Activated CD4-positive, alpha-beta T cell treated with anti-CD3 and anti-CD28 coated beads, Interleukin-2, amount 50 U/mL, for 24 hours (primary cell): ENCODE measurements around the gene ESYT2.
"Not testable (repeated sequence)": the region's sequence is repeated elsewhere in the genome, so short reads cannot be mapped to it uniquely, and the experiment has no call there.

Experiments
- DNase-seq, 2 donors: peaks; one replicate each; pipeline ENCODE4 v3.0.0-alpha.2; 2020; ENCODE audit warnings: low read depth in 1 of 2, low spot score in 1 of 2

The ESYT2 gene, protein sequence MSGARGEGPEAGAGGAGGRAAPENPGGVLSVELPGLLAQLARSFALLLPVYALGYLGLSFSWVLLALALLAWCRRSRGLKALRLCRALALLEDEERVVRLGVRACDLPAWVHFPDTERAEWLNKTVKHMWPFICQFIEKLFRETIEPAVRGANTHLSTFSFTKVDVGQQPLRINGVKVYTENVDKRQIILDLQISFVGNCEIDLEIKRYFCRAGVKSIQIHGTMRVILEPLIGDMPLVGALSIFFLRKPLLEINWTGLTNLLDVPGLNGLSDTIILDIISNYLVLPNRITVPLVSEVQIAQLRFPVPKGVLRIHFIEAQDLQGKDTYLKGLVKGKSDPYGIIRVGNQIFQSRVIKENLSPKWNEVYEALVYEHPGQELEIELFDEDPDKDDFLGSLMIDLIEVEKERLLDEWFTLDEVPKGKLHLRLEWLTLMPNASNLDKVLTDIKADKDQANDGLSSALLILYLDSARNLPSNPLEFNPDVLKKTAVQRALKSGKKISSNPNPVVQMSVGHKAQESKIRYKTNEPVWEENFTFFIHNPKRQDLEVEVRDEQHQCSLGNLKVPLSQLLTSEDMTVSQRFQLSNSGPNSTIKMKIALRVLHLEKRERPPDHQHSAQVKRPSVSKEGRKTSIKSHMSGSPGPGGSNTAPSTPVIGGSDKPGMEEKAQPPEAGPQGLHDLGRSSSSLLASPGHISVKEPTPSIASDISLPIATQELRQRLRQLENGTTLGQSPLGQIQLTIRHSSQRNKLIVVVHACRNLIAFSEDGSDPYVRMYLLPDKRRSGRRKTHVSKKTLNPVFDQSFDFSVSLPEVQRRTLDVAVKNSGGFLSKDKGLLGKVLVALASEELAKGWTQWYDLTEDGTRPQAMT

DNA sequence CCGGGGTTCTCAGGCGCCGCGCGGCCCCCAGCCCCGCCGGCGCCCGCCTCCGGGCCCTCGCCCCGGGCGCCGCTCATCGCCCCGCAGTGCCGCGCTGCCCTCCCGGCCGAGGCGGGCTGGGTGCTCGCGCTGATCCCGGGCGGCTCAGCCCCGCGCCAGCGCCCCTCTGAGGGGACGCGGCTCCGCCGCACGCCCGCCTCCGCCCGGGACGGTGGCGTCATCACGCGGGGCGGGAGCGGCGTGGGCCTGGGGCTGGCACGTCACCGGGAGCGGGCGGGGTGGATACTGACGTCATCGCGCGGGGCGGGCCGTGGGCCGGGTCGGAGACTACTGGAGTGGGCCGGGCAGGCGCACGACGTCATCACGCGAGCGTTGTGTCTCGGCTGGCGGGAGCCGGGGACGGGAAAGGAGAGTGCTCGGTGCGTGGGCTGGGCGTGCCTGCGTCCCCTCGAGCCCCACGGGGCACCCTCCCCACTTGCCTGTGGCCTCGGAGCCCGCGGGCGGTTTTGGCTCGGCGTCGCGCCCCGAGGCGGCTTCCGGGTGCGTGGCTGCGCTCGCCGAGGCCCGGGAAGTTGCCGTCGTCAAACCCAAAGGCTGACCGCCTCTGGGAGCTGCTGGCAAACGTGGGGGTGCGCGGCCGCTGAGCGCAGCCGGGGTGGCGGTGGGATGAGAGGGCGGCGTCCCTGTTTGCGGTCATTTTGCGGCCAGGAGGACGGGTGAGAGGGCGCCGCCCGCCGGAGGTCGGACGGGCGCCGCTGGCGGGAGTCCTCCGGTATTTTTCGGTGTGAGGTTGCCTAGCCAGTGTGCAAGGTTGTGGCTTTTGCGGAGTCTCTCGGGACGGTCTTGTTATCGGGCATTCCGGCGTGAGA is at the start of gene ESYT2:
TSS of gene ESYT2 (minus strand) at position 168 of the 869 bp plus-strand sequence. CDS start at position 77, 91 bp downstream.
- peak; percentile 99 for DNase-seq

DNA sequence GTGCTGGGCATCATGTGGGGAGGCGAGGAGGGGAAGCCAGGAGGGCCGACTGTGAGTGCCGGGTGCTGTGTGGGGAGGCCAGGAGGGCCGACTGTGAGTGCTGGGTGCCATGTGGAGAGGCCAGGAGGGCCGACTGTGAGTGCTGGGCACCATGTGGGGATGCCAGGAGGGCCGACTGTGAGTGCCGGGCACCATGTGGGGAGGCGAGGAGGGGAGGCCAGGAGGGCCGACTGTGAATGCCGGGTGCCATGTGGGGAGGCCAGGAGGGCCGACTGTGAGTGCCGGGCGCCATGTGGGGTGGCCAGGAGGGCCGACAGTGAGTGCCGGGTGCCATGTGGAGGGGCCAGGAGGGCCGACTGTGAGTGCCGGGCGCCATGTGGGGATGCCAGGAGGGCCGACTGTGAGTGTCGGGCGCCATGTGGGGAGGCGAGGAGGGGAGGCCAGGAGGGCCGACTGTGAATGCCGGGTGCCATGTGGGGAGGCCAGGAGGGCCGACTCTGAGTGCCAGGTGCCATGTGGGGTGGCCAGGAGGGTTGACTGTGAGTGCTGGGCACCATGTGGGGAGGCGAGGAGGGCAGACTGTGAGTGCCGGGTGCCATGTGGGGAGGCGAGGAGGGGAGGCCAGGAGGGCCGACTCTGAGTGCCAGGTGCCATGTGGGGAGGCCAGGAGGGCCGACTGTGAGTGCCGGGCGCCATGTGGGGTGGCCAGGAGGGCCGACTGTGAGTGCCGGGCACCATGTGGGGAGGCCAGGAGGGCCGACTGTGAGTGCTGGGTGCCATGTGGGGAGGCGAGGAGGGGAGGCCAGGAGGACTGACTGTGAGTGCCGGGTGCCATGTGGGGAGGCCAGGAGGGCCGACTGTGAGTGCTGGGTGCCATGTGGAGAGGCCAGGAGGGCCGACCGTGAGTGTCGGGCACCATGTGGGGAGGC is 49.1 kb upstream of the ESYT2 start:
- DNase-seq: not testable (repeated sequence)

DNA sequence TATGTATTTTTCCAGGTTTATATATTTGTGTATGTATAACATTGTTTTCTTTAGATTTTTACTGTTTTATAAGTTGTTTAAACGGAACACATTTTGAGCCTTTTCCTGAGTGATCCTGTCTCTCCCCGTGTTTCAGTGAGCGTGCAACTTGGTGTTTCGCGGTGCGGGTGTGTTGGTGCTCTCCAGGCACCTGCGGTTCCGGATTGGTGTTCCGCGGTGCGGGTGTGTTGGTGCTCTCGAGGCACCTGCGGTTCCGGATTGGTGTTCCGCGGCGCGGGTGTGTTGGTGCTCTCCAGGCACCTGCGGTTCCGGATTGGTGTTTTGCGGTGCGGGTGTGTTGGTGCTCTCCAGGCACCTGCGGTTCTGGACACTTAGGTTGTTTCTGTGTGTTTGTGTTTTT is 47.7 kb upstream of the ESYT2 start:
- DNase-seq: no peak

DNA sequence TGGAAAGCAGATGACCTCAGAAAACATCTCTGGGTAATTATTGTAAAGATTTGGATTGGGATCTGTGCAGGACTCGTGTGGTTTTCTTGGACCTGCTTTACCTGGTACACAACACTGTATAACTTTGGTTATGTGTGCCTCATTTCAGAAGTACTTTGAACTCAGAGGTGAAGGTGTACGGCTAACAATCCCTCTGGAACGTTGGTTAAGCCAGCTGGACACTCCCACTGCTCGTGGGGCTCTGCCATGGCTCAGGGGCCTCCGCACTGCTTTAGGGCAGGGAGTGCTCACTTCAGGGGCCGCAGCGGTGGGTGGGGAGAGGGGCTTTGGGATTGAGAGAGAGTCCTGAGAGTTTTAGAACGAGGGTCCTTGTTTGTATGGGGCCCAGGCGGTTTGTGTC is 40.6 kb upstream of the ESYT2 start:
- no peak for DNase-seq

DNA sequence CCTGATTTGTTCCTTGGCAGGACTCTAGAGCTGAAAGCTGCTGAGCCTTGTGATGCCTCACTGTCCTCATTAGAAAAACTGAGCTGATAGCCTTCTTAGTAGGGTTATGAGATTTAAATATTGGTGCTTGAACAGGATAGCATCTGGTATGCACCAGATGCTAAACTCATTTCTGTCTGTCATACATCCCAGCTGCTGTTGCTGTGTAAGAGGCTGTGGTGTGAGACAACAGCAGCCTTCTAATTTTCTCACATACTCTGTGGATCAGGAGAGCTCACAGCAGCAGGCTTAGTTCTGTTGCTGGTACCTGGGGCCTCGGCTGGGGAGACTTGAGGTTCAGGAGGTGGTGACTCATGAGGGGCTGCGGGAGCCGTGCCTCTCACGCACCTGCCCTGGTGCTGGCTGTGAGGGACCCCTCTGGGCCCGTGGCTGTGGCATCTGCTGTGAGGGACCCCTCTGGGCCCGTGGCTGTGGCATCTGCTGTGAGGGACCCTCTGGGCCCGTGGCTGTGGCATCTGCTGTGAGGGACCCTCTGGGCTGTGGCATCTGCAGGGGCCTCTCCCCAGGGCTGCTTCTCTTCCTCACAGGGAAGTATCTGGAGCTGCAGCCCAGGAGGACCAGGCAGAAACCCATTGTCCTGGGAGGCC is 39.6 kb upstream of the ESYT2 start:
- DNase-seq: no peak

DNA sequence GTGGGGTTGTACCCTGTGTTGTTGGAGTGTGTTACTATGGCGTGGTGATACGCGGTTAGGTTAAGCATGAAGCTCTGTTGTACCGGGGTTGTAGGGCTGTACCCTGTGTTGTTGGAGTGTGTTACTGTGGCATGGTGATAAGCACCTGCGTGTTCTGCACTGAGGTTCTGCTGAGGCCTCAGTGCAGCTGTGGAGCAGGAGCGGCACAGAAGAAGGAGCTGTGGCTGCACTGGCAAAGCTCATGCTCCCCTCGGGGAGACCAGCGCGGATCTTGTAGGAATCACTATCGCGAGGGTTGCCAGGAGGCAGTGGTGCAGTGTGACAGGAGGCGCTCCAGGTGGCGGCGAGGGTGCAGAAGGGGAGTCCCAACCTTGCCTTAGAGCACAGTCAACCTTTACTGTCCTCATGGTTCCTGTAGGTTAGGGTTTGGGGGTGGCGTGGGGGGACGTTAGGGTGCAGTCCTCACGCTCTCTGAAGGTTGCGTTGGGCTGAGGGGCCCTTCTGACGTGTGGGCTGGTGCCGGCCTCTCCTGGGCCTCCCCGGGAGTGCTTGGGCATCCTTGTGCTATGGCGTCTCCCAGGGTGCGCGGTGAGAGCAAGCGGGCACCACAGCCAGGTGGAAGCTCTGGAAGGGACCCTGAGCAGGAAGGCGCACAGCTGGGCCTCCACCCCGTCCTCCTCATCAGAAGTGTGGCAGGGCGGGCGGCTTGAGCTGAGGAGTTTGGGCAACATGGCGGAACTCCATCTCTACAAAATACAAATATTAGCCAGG is 38.1 kb upstream of the ESYT2 start:
- DNase-seq: no peak

DNA sequence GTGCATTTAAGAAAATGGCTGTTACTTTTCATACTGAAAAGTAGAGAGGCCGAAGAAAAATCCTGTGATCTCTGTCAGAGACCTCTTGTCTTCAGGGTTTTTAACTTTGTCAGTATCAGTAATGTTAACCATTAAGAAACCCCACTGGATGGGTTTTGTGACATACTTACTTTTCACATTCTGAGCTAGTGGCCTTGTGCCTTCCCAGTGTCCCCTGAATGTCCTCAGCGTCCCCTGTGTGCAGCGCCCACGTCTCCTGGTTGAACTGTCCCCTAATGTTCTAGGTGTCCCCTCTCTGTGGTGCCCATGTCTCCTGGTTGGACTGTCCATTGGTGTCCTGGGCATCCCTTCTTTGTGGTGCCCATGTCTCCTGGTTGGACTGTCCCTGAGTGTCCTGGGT is 36.7 kb upstream of the ESYT2 start:
- DNase-seq: no peak

DNA sequence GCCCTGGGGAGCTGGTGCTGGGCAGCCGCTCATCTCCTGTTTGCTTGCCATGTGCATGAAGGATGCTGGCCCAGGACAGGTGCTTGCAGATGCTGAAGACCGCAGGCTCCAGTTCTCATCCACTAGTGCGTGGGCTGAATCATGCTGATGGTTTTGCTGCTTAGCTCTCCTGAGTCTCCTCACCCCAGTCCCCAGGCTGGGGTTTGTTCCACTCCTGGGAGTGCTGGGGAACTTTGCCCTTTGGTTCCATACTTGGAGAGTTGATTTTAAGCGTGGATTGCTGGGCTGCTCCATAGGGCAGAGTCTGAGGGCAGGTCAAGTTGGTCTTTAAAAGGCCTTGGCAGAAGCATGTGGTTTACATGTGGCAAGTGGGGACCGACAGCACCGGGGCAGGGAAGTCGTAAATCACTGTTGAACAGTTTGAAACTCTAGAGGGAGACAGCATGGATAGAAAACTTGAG is 36.2 kb upstream of the ESYT2 start:
- no peak for DNase-seq

DNA sequence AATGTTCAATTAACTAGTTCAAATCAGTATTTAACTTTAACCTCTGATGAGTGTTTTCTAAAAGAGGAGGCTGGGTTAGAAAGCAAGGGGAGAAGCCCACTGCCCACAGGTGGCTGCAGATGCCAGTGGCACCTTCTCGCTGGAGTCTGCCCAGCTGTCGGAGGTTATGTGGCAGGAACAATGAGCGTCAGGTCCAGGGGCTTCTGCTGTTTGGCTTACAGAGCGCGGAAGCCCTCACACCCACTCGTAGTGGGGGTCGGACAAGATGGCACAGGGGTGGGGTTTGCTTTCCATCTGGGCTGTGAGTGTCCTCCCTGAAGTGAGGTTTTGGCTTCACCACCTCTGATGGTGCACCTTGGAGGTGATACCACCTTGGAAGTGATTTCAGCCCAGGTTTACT is 35.5 kb upstream of the ESYT2 start:
- DNase-seq: no peak

DNA sequence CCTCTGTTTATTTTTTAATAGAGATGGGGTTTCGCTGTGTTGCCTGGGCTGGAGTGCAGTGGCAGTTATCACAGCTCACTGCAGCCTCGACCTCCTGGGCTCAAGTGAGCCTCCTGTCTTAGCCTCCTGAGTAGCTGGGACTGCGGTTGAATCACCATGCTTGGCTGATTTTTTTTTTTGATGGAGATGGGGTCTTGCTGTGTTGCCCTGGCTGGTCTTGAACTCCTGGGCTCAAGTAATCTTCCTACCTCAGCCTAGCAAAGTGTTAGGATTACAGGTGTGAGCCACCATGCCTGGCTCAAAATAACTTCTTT is 35.2 kb upstream of the ESYT2 start:
- DNase-seq: no peak

DNA sequence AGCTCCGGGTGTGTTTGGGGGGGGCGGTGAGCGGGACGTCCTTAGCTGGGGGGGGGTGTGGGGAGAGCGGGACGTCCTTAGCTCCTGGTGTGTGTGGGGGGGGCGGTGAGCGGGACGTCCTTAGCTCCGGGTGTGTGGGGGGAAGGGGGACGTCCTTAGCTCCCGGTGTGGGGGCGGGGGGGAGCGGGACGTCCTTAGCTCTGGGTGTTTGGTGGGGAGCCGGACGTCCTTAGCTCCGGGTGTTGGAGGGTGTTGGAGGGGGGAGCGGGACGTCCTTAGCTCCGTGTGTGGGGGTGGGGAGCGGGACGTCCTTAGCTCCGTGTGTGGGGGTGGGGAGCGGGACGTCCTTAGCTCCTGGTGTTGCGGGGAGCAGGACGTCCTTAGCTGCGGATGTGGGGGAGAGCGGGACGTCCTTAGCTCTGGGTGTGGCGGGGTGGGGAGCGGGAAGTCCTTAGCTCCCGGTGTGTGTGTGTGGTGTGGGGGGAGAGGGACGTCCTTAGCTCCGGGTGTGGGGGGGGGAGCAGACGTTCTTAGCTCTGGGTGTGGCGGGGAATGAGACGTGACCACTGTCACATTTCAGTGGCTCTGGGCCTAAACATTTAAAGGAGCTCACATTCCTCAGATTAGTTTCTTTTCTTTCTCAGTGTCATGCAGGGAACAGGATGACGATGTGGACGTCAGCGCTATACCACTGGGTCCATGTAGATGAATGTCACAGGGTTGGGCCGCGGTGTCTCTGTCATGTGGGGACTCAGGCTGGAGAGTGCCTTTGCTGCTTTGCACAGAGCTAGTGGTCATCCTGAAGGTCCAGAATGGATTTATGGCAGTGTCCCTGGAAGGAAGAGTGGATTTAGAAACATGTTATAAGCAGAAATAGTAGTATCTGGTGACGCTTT is 34.5 kb upstream of the ESYT2 start:
- DNase-seq: peak; percentile 3 to 12

DNA sequence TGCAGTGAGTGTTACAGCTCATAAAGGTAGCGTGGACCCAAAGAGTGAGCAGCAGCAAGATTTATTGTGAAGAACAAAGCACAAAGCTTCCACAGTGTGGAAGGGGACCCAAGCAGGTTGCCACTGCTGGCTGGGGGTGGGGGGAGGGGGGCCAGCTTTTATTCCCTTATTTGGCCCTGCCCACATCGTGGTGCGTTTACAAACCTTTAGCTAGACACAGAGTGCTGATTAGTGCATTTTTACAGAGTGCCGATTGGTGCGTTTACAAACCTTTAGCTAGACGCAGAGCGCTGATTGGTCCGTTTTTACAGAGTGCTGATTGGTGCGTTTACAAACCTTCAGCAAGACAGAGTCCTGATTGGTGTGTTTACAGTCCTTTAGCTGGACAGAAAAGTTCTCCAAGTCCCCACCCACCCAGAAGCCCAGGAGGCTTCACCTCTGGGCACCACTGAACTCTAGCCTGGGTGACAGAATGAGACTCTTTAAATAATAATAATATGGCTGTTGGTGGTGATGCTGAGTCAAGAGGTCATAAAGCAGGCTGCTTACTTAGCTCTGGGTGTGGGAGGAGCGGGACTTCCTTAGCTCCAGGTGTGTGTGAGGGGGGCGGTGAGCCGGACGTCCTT is 33.8 kb upstream of the ESYT2 start:
- peak in 1 of 2 donors; percentile 6 for DNase-seq

DNA sequence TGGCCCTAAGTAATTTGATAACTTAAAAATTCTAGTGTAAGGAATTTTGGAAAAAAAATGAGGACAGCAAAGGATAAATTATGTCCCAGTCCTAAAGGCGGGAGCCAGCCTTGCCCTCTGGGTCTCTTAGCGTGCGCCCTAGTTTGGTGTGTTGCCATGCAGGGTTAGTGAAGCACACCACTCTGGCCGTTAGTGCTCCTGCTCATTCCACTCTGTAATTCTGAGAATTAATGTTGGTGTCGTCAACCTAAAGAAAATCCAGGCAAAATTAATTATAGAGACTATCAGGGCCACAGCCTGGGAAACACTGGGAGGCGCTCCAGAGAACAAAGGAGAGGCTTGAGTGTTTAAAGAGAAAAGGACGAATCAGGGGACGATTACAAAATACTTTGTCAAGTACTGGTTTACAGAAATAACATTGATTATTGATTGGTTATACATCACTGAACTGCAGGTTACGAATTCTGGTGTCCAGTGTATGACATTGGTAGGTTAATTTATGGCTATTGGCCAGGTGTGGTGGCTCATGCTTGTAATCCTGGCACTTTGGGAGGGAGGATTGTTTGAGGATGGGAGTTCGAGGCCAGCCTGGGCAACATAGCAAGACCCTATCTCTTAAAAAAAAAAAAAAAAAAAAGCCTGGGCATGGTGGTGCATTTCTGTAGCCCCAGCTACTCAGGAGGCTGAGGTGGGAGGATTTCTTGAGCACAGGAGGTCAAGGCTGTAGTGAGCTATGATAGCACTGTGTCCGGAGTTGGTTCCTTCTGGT is 32.8 kb upstream of the ESYT2 start:
- no peak for DNase-seq

DNA sequence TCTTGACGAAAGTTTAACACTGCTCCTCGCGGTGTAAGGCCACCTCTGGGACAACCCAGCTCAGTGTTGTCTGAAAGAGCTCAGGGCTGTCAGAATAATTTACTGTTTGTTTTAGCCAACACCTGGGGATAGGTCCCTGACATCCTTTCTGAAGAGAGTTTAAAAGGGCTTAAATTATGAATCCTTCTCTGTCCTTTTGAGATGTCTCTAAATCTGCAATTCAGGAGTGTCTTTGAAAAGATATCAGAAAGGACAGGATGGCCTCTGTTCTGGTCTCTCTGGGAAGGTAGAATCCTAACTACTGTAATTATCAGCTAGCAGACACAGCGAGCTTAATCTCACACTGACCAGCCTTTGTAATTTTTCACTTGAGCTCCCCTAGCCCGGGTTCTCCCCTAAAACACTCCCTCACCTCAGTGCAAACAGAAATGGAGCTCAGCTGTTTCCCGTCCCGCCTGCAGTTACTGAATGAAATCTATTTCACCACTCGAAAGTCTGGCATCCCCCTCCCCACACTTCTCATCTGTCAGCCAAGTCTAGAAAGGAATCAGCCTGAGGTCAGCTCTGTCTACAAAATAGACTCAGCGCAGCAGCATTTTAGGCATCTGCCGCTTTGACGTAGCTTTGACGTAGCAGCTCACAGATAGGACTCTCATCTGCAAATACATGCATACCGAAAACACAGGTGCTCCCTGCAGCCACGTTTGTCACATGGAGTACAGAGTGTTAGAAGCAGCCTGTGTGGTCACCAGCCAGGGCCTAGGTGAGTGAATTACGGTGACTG is 31.9 kb upstream of the ESYT2 start:
- no peak for DNase-seq

DNA sequence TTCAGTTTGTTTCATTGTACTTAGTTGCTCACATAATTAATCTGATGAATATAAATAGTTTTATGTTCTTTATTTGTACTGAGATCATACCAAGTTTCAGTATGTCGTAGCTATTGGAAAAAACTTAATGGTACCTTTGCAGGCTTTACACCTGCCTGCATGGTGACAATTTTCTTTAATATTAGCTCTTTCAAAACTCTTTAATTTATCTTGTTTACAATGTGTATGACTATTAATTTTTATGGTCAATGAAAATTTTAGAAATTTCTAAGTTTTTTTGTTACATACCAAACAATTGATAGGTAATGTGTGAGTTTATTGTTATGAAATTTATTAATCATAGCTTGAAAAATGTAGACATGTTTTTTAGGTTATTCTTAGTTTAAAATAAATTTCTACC is 31.1 kb upstream of the ESYT2 start:
- no peak for DNase-seq
